DND-41 (cell line): ENCODE data around the gene SPACA6.

Source experiments
- ATAC-seq: fragments of 200-7000 bp; cut with Tn5 transposase; 3 replicates; pipeline ENCODE4 v1.9.1; 2021; ENCODE audit warnings: low read depth; ENCODE audit not compliant: insufficient read depth
- DNase-seq: peaks from one replicate; pipeline ENCODE4 v3.0.0-alpha.2; 2020
- H2AFZ ChIP-seq: 2 replicates; pipeline ENCODE4 v1.6.0; 2012; ENCODE audit warnings: low read depth, low read length
- H3K27ac ChIP-seq: 2 replicates; pipeline ENCODE4 v1.5.1; 2012; ENCODE audit warnings: low read length, inconsistent platforms
- H3K27me3 ChIP-seq: fragments of 200-600 bp; sonication (generic); 2 replicates; pipeline ENCODE4 v1.6.0; 2012; ENCODE audit warnings: low read length, mild to moderate bottlenecking, inconsistent platforms; ENCODE audit not compliant: insufficient read depth, poor library complexity
- H3K36me3 ChIP-seq: 2 replicates; pipeline ENCODE4 v1.5.1; 2012; ENCODE audit warnings: low read length, inconsistent platforms; ENCODE audit not compliant: insufficient read depth
- H3K4me1 ChIP-seq: 2 replicates; pipeline ENCODE4 v1.5.1; 2012; ENCODE audit warnings: mild to moderate bottlenecking, low read length; ENCODE audit not compliant: insufficient read depth
- H3K4me2 ChIP-seq: 2 replicates; pipeline ENCODE4 v1.6.0; 2012; ENCODE audit warnings: mild to moderate bottlenecking, moderate library complexity, low read length, inconsistent platforms; ENCODE audit not compliant: insufficient read depth
- H3K4me3 ChIP-seq, 2 experiments: fragments of 200-600 bp in 1 of 2; shearing (Covaris generic) in 1 of 2; 2 replicates each; pipeline ENCODE4 v1.5.1; 2012 to 2016; ENCODE audit warnings: inconsistent platforms in 2 of 2, low read length in 2 of 2, mild to moderate bottlenecking in 2 of 2, low read depth in 1 of 2, moderate library complexity in 1 of 2
- H3K79me2 ChIP-seq: 2 replicates; pipeline ENCODE4 v1.6.0; 2012; ENCODE audit warnings: low read length, inconsistent platforms; ENCODE audit not compliant: insufficient read depth
- H3K9ac ChIP-seq: 2 replicates; pipeline ENCODE4 v1.6.0; 2012; ENCODE audit warnings: low read depth, mild to moderate bottlenecking, inconsistent platforms, low read length, moderate library complexity
- H3K9me3 ChIP-seq: 2 replicates; pipeline ENCODE4 v1.5.1; 2012; ENCODE audit warnings: low read length, moderate library complexity, mild to moderate bottlenecking, inconsistent platforms; ENCODE audit not compliant: insufficient read depth, severe bottlenecking
- H4K20me1 ChIP-seq: 2 replicates; pipeline ENCODE4 v1.6.0; 2012; ENCODE audit warnings: low read length; ENCODE audit not compliant: insufficient read depth
- CTCF ChIP-seq: IDR thresholded peaks from 2 replicates; pipeline ENCODE4 v1.5.1; 2012; ENCODE audit warnings: borderline replicate concordance, low read length, moderate library complexity, mild to moderate bottlenecking; ENCODE audit not compliant: poor library complexity, severe bottlenecking; ENCODE audit errors: extremely low read depth
- EZH2 ChIP-seq: IDR thresholded peaks from 3 replicates; pipeline ENCODE4 v1.6.1; 2012; ENCODE audit warnings: borderline replicate concordance, low read depth, mild to moderate bottlenecking, moderate library complexity, low read length, inconsistent platforms; ENCODE audit not compliant: severe bottlenecking

SPACA6 gene

GRCh38 chr19:51739466-51740213 lies 46.5 kb downstream of the SPACA6 start:
- ATAC-seq = no peak
- H3K9ac ChIP-seq = no peak overlapping the region
- H4K20me1 ChIP-seq = no peaks in the 10 kb centered on the region
- no peaks in the 10 kb centered on the region for H3K79me2 ChIP-seq
- no peak overlapping the region for H3K27ac ChIP-seq
- DNase-seq = no peak
- TF ChIP-seq EZH2 (no peak), CTCF (no peak)
- no peaks in the 10 kb centered on the region for H3K4me1 ChIP-seq
- no peaks in the 10 kb centered on the region for H3K9me3 ChIP-seq
- H3K4me2 ChIP-seq = no peak overlapping the region
- H3K36me3 ChIP-seq = no peaks in the 10 kb centered on the region
- peaks cover 25% of the 10 kb centered on the region for H3K27me3 ChIP-seq
- H3K4me3 ChIP-seq = no peak overlapping the region
- no peak overlapping the region for H2AFZ ChIP-seq

- Histone ChIP-seq H3K4me3 (no peak overlapping the region), H3K9me3 (no peaks in the 10 kb centered on the region), H3K4me1 (no peaks in the 10 kb centered on the region), H3K36me3 (no peaks in the 10 kb centered on the region), H3K79me2 (no peaks in the 10 kb centered on the region), H3K9ac (no peak overlapping the region), H3K27me3 (peaks cover 23% of the 10 kb centered on the region), H3K4me2 (no peak overlapping the region), H4K20me1 (no peaks in the 10 kb centered on the region), H2AFZ (no peak overlapping the region), H3K27ac (no peak overlapping the region)
- ATAC-seq (no peak), DNase-seq (no peak)
- TF ChIP-seq CTCF (no peak), EZH2 (no peak)
Measured at GRCh38 chr19:51740356-51740755, 47.2 kb downstream of the SPACA6 start.

GRCh38 chr19:51742789-51743188 lies 49.7 kb downstream of the SPACA6 start:
- ATAC-seq = no peak
- Histone ChIP-seq H3K9ac (no peak overlapping the region), H2AFZ (no peak overlapping the region), H3K4me2 (no peak overlapping the region), H3K9me3 (no peaks in the 10 kb centered on the region), H3K27ac (no peak overlapping the region), H3K79me2 (no peaks in the 10 kb centered on the region), H3K4me1 (no peaks in the 10 kb centered on the region), H3K27me3 (peaks cover 3% of the 10 kb centered on the region), H4K20me1 (no peaks in the 10 kb centered on the region), H3K36me3 (no peaks in the 10 kb centered on the region), H3K4me3 (no peak overlapping the region)
- TF ChIP-seq EZH2 (no peak), CTCF (no peak)
- no peak for DNase-seq

GRCh38 chr19:51743405-51743804 lies 50.3 kb downstream of the SPACA6 start:
- no peaks in the 10 kb centered on the region for H3K9me3 ChIP-seq
- ATAC-seq (no peak), DNase-seq (no peak)
- no peaks in the 10 kb centered on the region for H4K20me1 ChIP-seq
- H3K4me2 ChIP-seq = no peak overlapping the region
- no peaks in the 10 kb centered on the region for H3K79me2 ChIP-seq
- no peaks in the 10 kb centered on the region for H3K4me1 ChIP-seq
- H3K9ac ChIP-seq = no peak overlapping the region
- H3K27me3 ChIP-seq = no peaks in the 10 kb centered on the region
- H3K4me3 ChIP-seq = no peak overlapping the region
- H3K36me3 ChIP-seq = no peaks in the 10 kb centered on the region
- H3K27ac ChIP-seq = no peak overlapping the region
- no peak for TF ChIP-seq CTCF
- no peak for TF ChIP-seq EZH2
- H2AFZ ChIP-seq = no peak overlapping the region
